Activated CD8-positive, alpha-beta memory T cell treated with anti-CD3 and anti-CD28 coated beads for 36 hours (primary cell): ENCODE measurements around the gene CBLL1. TPM values are rescaled to one million over a fixed set of nuclear protein-coding genes. Genes with fewer than 3 reads are reported as not detected.

ENCODE experiments used
- CTCF ChIA-PET: fragments of 350-600 bp; sonication (Branson Sonifier 250); formaldehyde crosslinking; loops from one replicate; lab custom pipeline; 2021; ENCODE audit warnings: antibody characterized with exemption; lab: Charles Lee
- POLR2A ChIA-PET: fragments of 350-600 bp; sonication (Branson Sonifier 250); formaldehyde crosslinking; loops from one replicate; lab custom pipeline; 2021; ENCODE audit warnings: antibody characterized with exemption; lab: Charles Lee
- total RNA-seq, 2 experiments: library from RNA; stranded (reverse); gene quantifications; one replicate each; pipeline ENCODE4 v1.2.3, GENCODE V29; 2021

CBLL1 gene
- total RNA-seq, result 10 to 100 TPM; 41.2 to 45.0 TPM

GRCh38 chr7:107743567-107744344 is at the start of gene CBLL1:
Gene CBLL1 (plus strand): TSS chr7:107744142. CDS start chr7:107744164, 22 bp downstream.
- POLR2A ChIA-PET, result interaction anchor here (0.6 to 1.4 kb wide), 10 partner anchors 9 to 550 kb away, joined by 3 to 6 read pairs (median 3); partner anchors contain the start of genes COG5 and DUS4L
- CTCF ChIA-PET, result interaction anchor here (0.8 to 6.5 kb wide), 13 partner anchors 15 to 280 kb away, joined by 3 to 47 read pairs (median 4); partner anchors contain the start of gene DLD

GRCh38 chr7:107694386-107694785 is 49.6 kb upstream of the CBLL1 start:
- CTCF ChIA-PET, result no interaction called here
- POLR2A ChIA-PET, result no interaction called here

- CTCF ChIA-PET, result no interaction called here
- POLR2A ChIA-PET, result no interaction called here
Observed at GRCh38 chr7:107696330-107696946, 47.5 kb upstream of the CBLL1 start.

- ChIA-PET CTCF (no interaction called here), POLR2A (interaction anchor here (0.6 kb wide), 1 partner anchor 332 kb away, joined by 3 read pairs; no protein-coding TSS in a partner anchor)
Observed at GRCh38 chr7:107697321-107698049, 46.5 kb upstream of the CBLL1 start.

- POLR2A ChIA-PET, result no interaction called here
- CTCF ChIA-PET, result no interaction called here
Observed at GRCh38 chr7:107700570-107700969, 43.4 kb upstream of the CBLL1 start.

- ChIA-PET CTCF (no interaction called here), POLR2A (no interaction called here)
Observed at GRCh38 chr7:107701191-107701590, 42.8 kb upstream of the CBLL1 start.

DNA sequence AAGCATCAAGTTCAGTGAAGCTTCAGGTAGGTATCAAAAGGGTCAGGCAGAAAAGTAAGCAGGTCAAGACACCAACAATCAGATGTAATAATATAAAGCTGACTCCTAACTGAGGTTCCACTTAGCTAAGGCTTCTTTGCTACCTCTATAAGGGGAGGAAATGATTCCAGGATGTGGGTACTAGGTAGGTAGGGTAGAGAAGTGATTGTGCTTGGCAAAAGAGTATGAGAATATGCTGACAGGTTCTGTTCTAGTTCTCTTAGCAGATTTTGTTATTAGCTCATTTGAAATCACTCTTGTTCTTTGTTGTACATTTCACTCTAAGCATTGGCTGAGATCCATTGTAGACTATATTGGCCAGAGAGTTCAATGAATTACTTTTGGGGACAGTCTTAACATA is 40.7 kb upstream of the CBLL1 start:
- ChIA-PET POLR2A (no interaction called here), CTCF (interaction anchor here (1.5 kb wide), 1 partner anchor 9 kb away, joined by 4 read pairs; no protein-coding TSS in a partner anchor)

GRCh38 chr7:107703872-107704271 is 40.1 kb upstream of the CBLL1 start:
- ChIA-PET POLR2A (no interaction called here), CTCF (no interaction called here)

GRCh38 chr7:107708956-107709355 is 35.0 kb upstream of the CBLL1 start:
- POLR2A ChIA-PET, result no interaction called here
- CTCF ChIA-PET, result interaction anchor here (1.2 kb wide), 1 partner anchor 73 kb away, joined by 3 read pairs; no protein-coding TSS in a partner anchor

- ChIA-PET CTCF (interaction anchor here (1.8 kb wide), 1 partner anchor 9 kb away, joined by 4 read pairs; no protein-coding TSS in a partner anchor), POLR2A (no interaction called here)
Observed at GRCh38 chr7:107711301-107711700, 32.6 kb upstream of the CBLL1 start.

DNA sequence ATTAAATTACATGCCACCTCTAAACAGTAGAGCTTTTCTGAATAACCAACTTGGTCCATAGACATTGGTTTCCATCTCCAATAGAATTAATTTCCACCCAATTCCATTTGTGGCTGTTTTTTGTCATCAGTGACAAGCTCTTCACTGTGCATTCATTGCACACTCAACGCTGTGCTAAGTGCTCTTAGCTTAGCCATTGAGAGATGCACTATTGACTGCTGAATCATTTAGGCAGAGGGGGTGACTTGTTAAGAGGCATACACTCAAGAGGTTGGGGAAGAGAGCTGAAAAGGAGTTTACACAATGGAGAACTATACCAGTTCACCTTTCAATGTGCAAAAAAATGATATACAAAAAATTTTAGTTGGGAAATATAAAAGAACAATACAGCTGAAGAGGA is 31.9 kb upstream of the CBLL1 start:
- ChIA-PET POLR2A (no interaction called here), CTCF (interaction anchor here (1.8 kb wide), 1 partner anchor 10 kb away, joined by 4 read pairs; no protein-coding TSS in a partner anchor)

GRCh38 chr7:107712896-107713295 is 31.0 kb upstream of the CBLL1 start:
- CTCF ChIA-PET, result interaction anchor here (1.8 kb wide), 1 partner anchor 10 kb away, joined by 4 read pairs; no protein-coding TSS in a partner anchor
- POLR2A ChIA-PET, result no interaction called here

GRCh38 chr7:107715531-107715930 is 28.4 kb upstream of the CBLL1 start:
- POLR2A ChIA-PET, result no interaction called here
- CTCF ChIA-PET, result no interaction called here

DNA sequence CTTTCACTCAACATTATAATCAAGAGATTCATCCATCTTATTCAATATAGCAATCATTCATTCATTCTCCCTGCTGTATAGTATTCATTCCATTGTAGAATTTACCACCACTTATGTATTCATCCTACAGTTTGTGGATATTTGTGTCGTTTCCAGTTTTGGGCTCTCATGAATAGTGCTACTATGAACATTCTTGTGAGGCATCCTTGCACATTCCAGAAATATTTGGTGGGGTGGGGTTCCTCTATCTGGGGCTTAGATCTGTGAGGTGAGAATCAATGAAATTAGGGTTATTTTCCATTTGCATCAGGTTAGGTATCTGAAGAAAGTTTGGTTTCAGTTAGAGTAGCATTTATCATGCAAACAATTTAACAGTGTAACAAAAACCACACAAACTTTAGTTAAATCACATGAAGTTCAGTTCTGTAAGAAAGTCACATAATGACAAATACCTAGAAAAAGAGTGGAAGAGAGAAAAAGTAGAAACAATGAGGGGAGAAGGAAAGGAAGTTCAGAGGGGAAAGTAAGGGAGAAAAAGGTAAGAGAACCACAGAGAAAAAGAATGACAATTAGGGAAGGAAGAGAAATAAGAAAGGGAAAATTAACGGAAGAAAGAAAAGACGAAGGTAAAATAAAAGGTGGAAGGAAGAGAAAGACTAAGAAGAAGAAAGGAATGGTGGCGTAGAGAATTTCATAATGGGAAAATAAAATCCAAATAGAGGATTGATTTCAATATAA is 25.3 kb upstream of the CBLL1 start:
- POLR2A ChIA-PET, result no interaction called here
- CTCF ChIA-PET, result interaction anchor here (1.6 kb wide), 1 partner anchor 255 kb away, joined by 4 read pairs; no protein-coding TSS in a partner anchor

GRCh38 chr7:107721286-107721685 is 22.7 kb upstream of the CBLL1 start:
- ChIA-PET CTCF (no interaction called here), POLR2A (no interaction called here)

- CTCF ChIA-PET, result interaction anchor here (1.5 kb wide), 1 partner anchor 260 kb away, joined by 5 read pairs; no protein-coding TSS in a partner anchor
- POLR2A ChIA-PET, result no interaction called here
Observed at GRCh38 chr7:107723255-107723654, 20.7 kb upstream of the CBLL1 start.

GRCh38 chr7:107725138-107725740 is 18.7 kb upstream of the CBLL1 start:
- POLR2A ChIA-PET, result no interaction called here
- CTCF ChIA-PET, result no interaction called here

- ChIA-PET CTCF (interaction anchor here (1.5 kb wide), 1 partner anchor 67 kb away, joined by 3 read pairs; no protein-coding TSS in a partner anchor), POLR2A (no interaction called here)
Observed at GRCh38 chr7:107726356-107727130, 17.4 kb upstream of the CBLL1 start.
